Breast epithelium (tissue), 4 donors: Measurements from ENCODE around the gene OS9. TPM values are rescaled to one million over a fixed set of nuclear protein-coding genes. Genes with fewer than 3 reads are reported as not detected.

ENCODE experiments used
- DNase-seq, 2 donors: peaks; one replicate each; pipeline ENCODE4 v3.0.0-alpha.2; 2019; ENCODE audit warnings: low spot score in 2 of 2
- H3K27ac ChIP-seq, 2 donors: fragments of 200-600 bp; sonication (generic) in 1 of 2; one replicate each; pipeline ENCODE4 v1.5.1; 2016 to 2019; ENCODE audit warnings: mild to moderate bottlenecking in 1 of 2
- H3K27me3 ChIP-seq, 2 donors: fragments of 200-600 bp; sonication (generic) in 1 of 2; one replicate each; pipeline versions ENCODE4 v1.5.1 to v1.6.0; 2017 to 2019; ENCODE audit warnings: control low read depth in 1 of 2, mild to moderate bottlenecking in 1 of 2
- H3K36me3 ChIP-seq: fragments of 200-600 bp; one replicate; pipeline ENCODE4 v1.5.1; 2019
- H3K4me1 ChIP-seq, 2 donors: fragments of 200-600 bp; sonication (generic); one replicate each; pipeline ENCODE4 v1.5.1; 2016 to 2019; ENCODE audit warnings: control low read depth in 1 of 2
- H3K4me3 ChIP-seq, 3 donors: fragments of 200-600 bp; sonication (generic); 1 replicate in 2 of 3; 2 replicates in 1 of 3; pipeline ENCODE4 v1.5.1; 2016 to 2019; ENCODE audit warnings: mild to moderate bottlenecking in 3 of 3, moderate library complexity in 2 of 3
- H3K9me3 ChIP-seq, 2 donors: fragments of 200-600 bp; sonication (generic) in 1 of 2; one replicate each; pipeline ENCODE4 v1.5.1; 2016 to 2019; ENCODE audit warnings: control low read depth in 1 of 2
- POLR2A ChIP-seq: fragments of 450-650 bp; IDR thresholded peaks from one replicate; pipeline ENCODE4 v1.6.1; 2016; ENCODE audit warnings: antibody characterized with exemption, mild to moderate bottlenecking, moderate library complexity
- POLR2AphosphoS5 ChIP-seq, 3 donors: sonication (generic); formaldehyde crosslinking; IDR thresholded peaks; one replicate each; pipeline ENCODE4 v1.6.1; 2017; ENCODE audit warnings: antibody characterized with exemption in 3 of 3
- intact Hi-C: fragments of 100-400 bp; cut with DNase I; formaldehyde crosslinking; loops from one replicate; pipeline ENCODE4 v1.15.1; 2023; ENCODE audit warnings: low total_unique reads
- total RNA-seq, 3 donors: library from RNA; depleted of rRNA; stranded (reverse); fragments of >200 nt; gene quantifications; one replicate each; pipeline ENCODE4 v1.1.0, GENCODE V29; 2016
- TF ChIP-seq, protein P1 (sequence below), 3 donors: fragments of 450-650 bp; IDR thresholded peaks; one replicate each; pipeline ENCODE4 v1.5.1; 2016 to 2017; ENCODE audit warnings: antibody characterized with exemption in 3 of 3, mild to moderate bottlenecking in 3 of 3, moderate library complexity in 3 of 3

OS9 gene
- total RNA-seq, 3 donors from 2014 or later: 184 to 431 (median 213) TPM

DNA sequence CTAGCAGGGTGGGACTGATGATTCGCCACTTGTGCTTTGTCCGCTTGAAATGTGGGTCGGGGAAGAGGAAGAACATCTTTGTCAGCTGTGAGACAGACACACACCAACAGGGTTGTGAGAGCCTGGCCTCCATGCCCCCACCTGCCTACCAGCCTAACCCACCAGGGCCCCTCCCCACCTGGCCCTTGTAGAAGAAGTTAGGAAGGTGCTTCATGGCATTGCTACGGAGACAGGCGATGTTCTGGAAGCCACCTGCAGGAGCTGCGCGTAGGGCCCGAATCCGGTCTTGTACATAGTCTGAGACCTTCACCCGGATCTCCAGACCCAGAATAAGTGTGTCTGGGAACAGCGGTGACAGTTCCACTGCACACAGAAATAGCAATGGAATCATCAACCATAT, 75.7 kb downstream of the OS9 start:
- Histone ChIP-seq H3K4me3 (no peak overlapping the region), H3K36me3 (no peaks in the 10 kb centered on the region), H3K4me1 (peaks cover 4 to 8% of the 10 kb centered on the region in 2 donors), H3K27me3 (peaks cover 0 to 15% of the 10 kb centered on the region in 2 donors), H3K9me3 (no peaks in the 10 kb centered on the region), H3K27ac (no peak overlapping the region)
- no peak for DNase-seq
- TF ChIP-seq POLR2AphosphoS5 (IDR thresholded peaks at IDR 0.05) (no peak), POLR2A (no peak)
- TF ChIP-seq, protein P1, sequence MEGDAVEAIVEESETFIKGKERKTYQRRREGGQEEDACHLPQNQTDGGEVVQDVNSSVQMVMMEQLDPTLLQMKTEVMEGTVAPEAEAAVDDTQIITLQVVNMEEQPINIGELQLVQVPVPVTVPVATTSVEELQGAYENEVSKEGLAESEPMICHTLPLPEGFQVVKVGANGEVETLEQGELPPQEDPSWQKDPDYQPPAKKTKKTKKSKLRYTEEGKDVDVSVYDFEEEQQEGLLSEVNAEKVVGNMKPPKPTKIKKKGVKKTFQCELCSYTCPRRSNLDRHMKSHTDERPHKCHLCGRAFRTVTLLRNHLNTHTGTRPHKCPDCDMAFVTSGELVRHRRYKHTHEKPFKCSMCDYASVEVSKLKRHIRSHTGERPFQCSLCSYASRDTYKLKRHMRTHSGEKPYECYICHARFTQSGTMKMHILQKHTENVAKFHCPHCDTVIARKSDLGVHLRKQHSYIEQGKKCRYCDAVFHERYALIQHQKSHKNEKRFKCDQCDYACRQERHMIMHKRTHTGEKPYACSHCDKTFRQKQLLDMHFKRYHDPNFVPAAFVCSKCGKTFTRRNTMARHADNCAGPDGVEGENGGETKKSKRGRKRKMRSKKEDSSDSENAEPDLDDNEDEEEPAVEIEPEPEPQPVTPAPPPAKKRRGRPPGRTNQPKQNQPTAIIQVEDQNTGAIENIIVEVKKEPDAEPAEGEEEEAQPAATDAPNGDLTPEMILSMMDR (IDR thresholded peaks at IDR 0.05): no peak
- intact Hi-C loops: no loop called here

DNA sequence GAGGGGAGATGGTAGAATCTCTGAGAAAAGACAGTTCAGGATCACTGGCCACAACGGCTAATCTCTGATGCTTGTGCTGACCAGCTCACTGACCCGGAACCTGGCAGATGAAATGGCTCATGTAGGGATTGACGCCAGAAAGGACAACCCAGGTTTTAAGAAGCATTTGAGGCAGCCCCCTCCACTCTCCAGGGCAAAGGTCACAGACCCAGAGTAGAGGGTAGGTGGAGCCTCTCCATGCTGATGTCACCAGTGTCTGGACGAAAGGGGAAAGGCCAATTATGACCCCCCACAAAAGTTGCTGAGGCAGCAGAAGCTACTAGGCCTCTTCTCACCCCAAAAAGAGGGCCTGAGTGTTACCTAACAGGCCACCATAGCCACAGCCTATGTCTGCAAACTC, 76.8 kb downstream of the OS9 start:
- DNase-seq: no peak

More for the DNA sequence above, 76.8 kb downstream of the OS9 start:
- intact Hi-C loops: no loop called here
- no peaks in the 10 kb centered on the region for H3K36me3 ChIP-seq
- peak overlapping the region in 1 of 2 donors; percentile 94 for H3K27ac ChIP-seq
- no peak overlapping the region for H3K4me3 ChIP-seq
- TF ChIP-seq POLR2A (no peak), POLR2AphosphoS5 (IDR thresholded peaks at IDR 0.05) (no peak)
- TF ChIP-seq, protein P1 (IDR thresholded peaks at IDR 0.05): no peak
- no peaks in the 10 kb centered on the region for H3K9me3 ChIP-seq
- peaks cover 4 to 8% of the 10 kb centered on the region in 2 donors for H3K4me1 ChIP-seq
- H3K27me3 ChIP-seq: peaks cover 0 to 4% of the 10 kb centered on the region in 2 donors

Other genes with a start within 250 kb of the OS9 start
- not detected for gene INHBE, start 238.8 kb upstream of the OS9 start, total RNA-seq
- 1 to 10 TPM in 2 of 3 donors, under 1 TPM in 1; 0.66 to 2.1 (median 1.2) TPM for gene GLI1, start 234.3 kb upstream of the OS9 start, total RNA-seq
- 10 to 100 TPM; 10.8 to 16.6 (median 11.1) TPM for gene ARHGAP9, start 214.3 kb upstream of the OS9 start, total RNA-seq
- 10 to 100 TPM; 39.2 to 65.9 (median 60.2) TPM for gene MARS1, start 206.1 kb upstream of the OS9 start, total RNA-seq
- gene DDIT3, start 173.6 kb upstream of the OS9 start, total RNA-seq: 10 to 100 TPM; 39.0 to 58.4 (median 51.2) TPM
- gene MBD6, start 171.3 kb upstream of the OS9 start, total RNA-seq: 10 to 100 TPM; 12.6 to 26.1 (median 19.7) TPM
- gene DCTN2, start 146.9 kb upstream of the OS9 start, total RNA-seq: 100 to 1,000 TPM; 108 to 138 (median 131) TPM
- 1 to 10 TPM in 1 of 3 donors, under 1 TPM in 1, not detected in 1; 0.98 to 1.2 TPM for gene KIF5A, start 144.1 kb upstream of the OS9 start, total RNA-seq
- gene PIP4K2C, start 102.9 kb upstream of the OS9 start, total RNA-seq: 10 to 100 TPM; 13.8 to 26.9 (median 24.6) TPM
- gene DTX3, start 89.3 kb upstream of the OS9 start, total RNA-seq: 10 to 100 TPM in 2 of 3 donors, 1 to 10 TPM in 1; 3.0 to 35.1 (median 25.9) TPM
- gene ARHGEF25, start 82.7 kb upstream of the OS9 start, total RNA-seq: 10 to 100 TPM in 2 of 3 donors, 1 to 10 TPM in 1; 8.3 to 28.2 (median 19.2) TPM
- 1 to 10 TPM; 1.1 to 2.6 (median 1.2) TPM for gene B4GALNT1, start 60.9 kb upstream of the OS9 start, total RNA-seq
- 1 to 10 TPM; 1.2 to 1.8 (median 1.6) TPM for gene AGAP2, start 44.6 kb downstream of the OS9 start, total RNA-seq
- gene TSPAN31, start 50.9 kb downstream of the OS9 start, total RNA-seq: 100 to 1,000 TPM in 1 of 3 donors, 10 to 100 TPM in 2; 55.5 to 107 (median 73.1) TPM
- gene CDK4, start 58.2 kb downstream of the OS9 start, total RNA-seq: 100 to 1,000 TPM; 105 to 136 (median 109) TPM
- 1 to 10 TPM; 6.9 to 9.8 (median 7.5) TPM for gene MARCHF9, start 61.0 kb downstream of the OS9 start, total RNA-seq
- 1 to 10 TPM in 1 of 3 donors, under 1 TPM in 2; 0.33 to 2.2 (median 0.48) TPM for gene CYP27B1, start 72.9 kb downstream of the OS9 start, total RNA-seq
- 10 to 100 TPM in 1 of 3 donors, 1 to 10 TPM in 2; 4.8 to 12.6 (median 8.2) TPM for gene METTL1, start 78.0 kb downstream of the OS9 start, total RNA-seq
- 10 to 100 TPM; 15.7 to 18.1 (median 16.5) TPM for gene EEF1AKMT3, start 78.5 kb downstream of the OS9 start, total RNA-seq
- gene TSFM, start 88.7 kb downstream of the OS9 start, total RNA-seq: 10 to 100 TPM; 17.9 to 30.8 (median 27.2) TPM
- gene AVIL, start 124.6 kb downstream of the OS9 start, total RNA-seq: 10 to 100 TPM in 1 of 3 donors, 1 to 10 TPM in 2; 3.8 to 17.7 (median 8.8) TPM
- gene CTDSP2, start 152.6 kb downstream of the OS9 start, total RNA-seq: 100 to 1,000 TPM; 144 to 175 (median 167) TPM
- gene ATP23, start 247.4 kb downstream of the OS9 start, total RNA-seq: 10 to 100 TPM in 2 of 3 donors, 1 to 10 TPM in 1; 6.4 to 33.1 (median 13.4) TPM